K562 (cell line): ENCODE data around the gene PLEK2. TPM values are rescaled to one million over a fixed set of nuclear protein-coding genes. Genes with fewer than 3 reads are reported as not detected.

Experiments
- ATAC-seq: fragments of 200-7000 bp; cut with Tn5 transposase; 3 replicates; pipeline ENCODE4 v1.9.1; 2020; ENCODE audit warnings: moderate library complexity
- BruUV-seq: library from RNA; stranded (reverse); fragments of 400-500 nt; replicated peaks from 2 replicates; lab custom pipeline; 2021; lab: Mats Ljungman, UMichigan
- CTCF ChIA-PET: fragments of 300-600 bp; formaldehyde crosslinking; extraction: SDS; loops from one replicate; lab custom pipeline; 2021; ENCODE audit warnings: low intra/inter-chr PET ratio; lab: Yijun Ruan, JAX
- POLR2A ChIA-PET: fragments of 300-600, 350-650 bp; sonication (Branson Sonifier 250); formaldehyde crosslinking; extraction: SDS; loops from one replicate; lab custom pipeline; 2021; ENCODE audit warnings: antibody characterized with exemption, inconsistent platforms; lab: Yijun Ruan, JAX
- DNase-seq, 4 experiments: peaks; one replicate each; pipeline versions ENCODE4 v3.0.0 to v3.0.0-alpha.2; 2011 to 2018; ENCODE audit warnings: low spot score in 3 of 4, mixed read lengths in 3 of 4; ENCODE audit errors: extremely low read depth in 1 of 4
- FAIRE-seq: peaks from 2 replicates; lab custom pipeline; 2011; peaks lifted over from hg19 to GRCh38; lab: Jason Lieb, UNC
- H2AFZ ChIP-seq: 2 replicates; pipeline ENCODE4 v1.6.0; 2011; ENCODE audit warnings: low read depth, low read length, control low read depth, inconsistent platforms
- H3K27ac ChIP-seq: fragments of 200-600 bp; 3 replicates; pipeline ENCODE4 v1.8.0; 2011; ENCODE audit warnings: low read depth, mild to moderate bottlenecking, control low read depth, inconsistent platforms, low read length, moderate library complexity, mixed read lengths; ENCODE audit errors: extremely low read depth
- H3K27me3 ChIP-seq, 2 experiments: fragments of 300-600 bp in 1 of 2; 2 replicates in 1 of 2; 3 replicates in 1 of 2; pipeline versions ENCODE4 v1.6.0 to v1.8.0; 2011; ENCODE audit warnings: inconsistent platforms in 2 of 2, low read length in 2 of 2, mild to moderate bottlenecking in 1 of 2, mixed read lengths in 1 of 2, moderate library complexity in 1 of 2; ENCODE audit not compliant: control insufficient read depth in 2 of 2, insufficient read depth in 2 of 2
- H3K36me3 ChIP-seq: fragments of 300-600 bp; 3 replicates; pipeline ENCODE4 v1.8.0; 2011; ENCODE audit warnings: mild to moderate bottlenecking, low read length, inconsistent platforms; ENCODE audit not compliant: control insufficient read depth, insufficient read depth
- H3K4me1 ChIP-seq, 2 experiments: fragments of 200-600 bp in 1 of 2; replicated peaks in 1 of 2; 2 replicates in 1 of 2; 3 replicates in 1 of 2; pipeline versions ENCODE4 v1.5.1 to v1.8.0; 2011; ENCODE audit warnings: inconsistent platforms in 2 of 2, low read length in 2 of 2, mild to moderate bottlenecking in 1 of 2, mixed read lengths in 1 of 2, moderate library complexity in 1 of 2; ENCODE audit not compliant: control insufficient read depth in 2 of 2, insufficient read depth in 2 of 2
- H3K4me2 ChIP-seq: 2 replicates; pipeline ENCODE4 v1.6.1; 2011; ENCODE audit warnings: low read length, control low read depth, inconsistent platforms, mixed read lengths; ENCODE audit not compliant: insufficient read depth
- H3K4me3 ChIP-seq: fragments of 200-600 bp; sonication (generic), shearing (Covaris generic); 2 replicates; pipeline ENCODE4 v1.5.1; 2016; ENCODE audit warnings: control low read depth, inconsistent platforms
- H3K79me2 ChIP-seq: fragments of 200-600 bp; 3 replicates; pipeline ENCODE4 v1.8.0; 2011; ENCODE audit warnings: low read length, inconsistent platforms; ENCODE audit not compliant: control insufficient read depth, insufficient read depth
- H3K9ac ChIP-seq, 2 experiments: 2 replicates each; pipeline versions ENCODE4 v1.6.0 to v1.6.1; 2011; ENCODE audit warnings: low read depth in 2 of 2, low read length in 2 of 2, control low read depth in 1 of 2, inconsistent platforms in 1 of 2, mild to moderate bottlenecking in 1 of 2, mixed read lengths in 1 of 2; ENCODE audit not compliant: insufficient read depth in 1 of 2
- H3K9me1 ChIP-seq: one replicate; pipeline ENCODE4 v1.6.0; 2011; ENCODE audit warnings: inconsistent platforms, mild to moderate bottlenecking, low read length, moderate library complexity; ENCODE audit not compliant: control insufficient read depth, insufficient read depth
- H3K9me3 ChIP-seq: replicated peaks from 2 replicates; pipeline ENCODE4 v1.5.1; 2011; ENCODE audit warnings: low read depth, low read length, inconsistent platforms; ENCODE audit not compliant: control insufficient read depth, insufficient read depth
- H4K20me1 ChIP-seq: replicated peaks from 2 replicates; pipeline ENCODE4 v1.6.1; 2011; ENCODE audit warnings: low read length, inconsistent platforms, mixed read lengths; ENCODE audit not compliant: control insufficient read depth, insufficient read depth
- BRF2 ChIP-seq: IDR thresholded peaks from 3 replicates; pipeline ENCODE4 v1.6.1; 2011; ENCODE audit warnings: borderline replicate concordance, mild to moderate bottlenecking; ENCODE audit not compliant: insufficient read length, insufficient read depth
- CAMTA2 ChIP-seq: fragments of 250-450 bp; sonication (Bioruptor Pico); conservative IDR thresholded peaks from 2 replicates; pipeline ENCODE4 v1.5.1; 2022
- TCF15 ChIP-seq: fragments of 250-450 bp; sonication (Bioruptor Pico); IDR thresholded peaks from 2 replicates; pipeline ENCODE4 v1.8.0; 2022; ENCODE audit warnings: moderate library complexity, mild to moderate bottlenecking, inconsistent platforms
- TCFL5 ChIP-seq: fragments of 250-450 bp; sonication (Bioruptor Pico); conservative IDR thresholded peaks from 2 replicates; pipeline ENCODE4 v1.6.1; 2021; ENCODE audit warnings: mild to moderate bottlenecking, moderate library complexity, matching md5 sums
- ZNF239 ChIP-seq: fragments of 250-450 bp; sonication (Bioruptor Pico); IDR thresholded peaks from 2 replicates; pipeline ENCODE4 v1.4.0; 2020; ENCODE audit warnings: mild to moderate bottlenecking
- ZNF740 ChIP-seq, 3 experiments: fragments of 200-800 bp in 1 of 3; sonication (Bioruptor generic) in 1 of 3; sonication (generic) in 1 of 3; formaldehyde crosslinking in 1 of 3; IDR thresholded peaks; 2 replicates each; pipeline versions ENCODE4 v1.6.1 to v1.8.0; 2016 to 2022; ENCODE audit warnings: mild to moderate bottlenecking in 2 of 3, missing compliant biosample characterization in 2 of 3, missing genetic modification characterization in 2 of 3, missing genetic modification reagents in 1 of 3
- WGBS: fragments of 100-300 bp; shearing (Covaris generic); methylation state at CpG from one replicate; pipeline ENCODE4 v1.1.6; 2016; ENCODE audit warnings: low coverage, mixed read lengths; ENCODE audit not compliant: insufficient coverage; ENCODE audit errors: missing lambda C conversion rate; 5-methylcytosine and 5-hydroxymethylcytosine counted together
- in situ Hi-C: fragments of 300-500 bp; cut with MboI; formaldehyde crosslinking; loops from 4 replicates; pipeline ENCODE4 v1.15.0; 2018; ENCODE audit warnings: inconsistent platforms, mixed read lengths
- intact Hi-C: fragments of 100-400 bp; cut with micrococcal nuclease; formaldehyde crosslinking; loops from 2 replicates; pipeline ENCODE4 v1.14.2; 2022
- polyA plus RNA-seq, 8 experiments: library from polyadenylated mRNA; depleted of rRNA in 4 of 8; stranded (reverse) in 5 of 8; unstranded in 3 of 8; fragments of >200 nt; fragmentation: Nextera tagmentation in 2 of 8; fragmentation: Illumina TruSeq in 1 of 8; extraction: Ambion mirVana in 2 of 8; extraction: Trizol in 1 of 8; gene quantifications; 2 replicates each; pipeline versions ENCODE4 v1.2.1 to v1.2.3, GENCODE V29; 2011 to 2014; ENCODE audit warnings: inconsistent platforms in 1 of 8, missing spikeins in 1 of 8
- total RNA-seq, 7 experiments: library from RNA; depleted of rRNA in 6 of 7; stranded (reverse); fragments of >200 nt in 6 of 7; fragmentation: Illumina TruSeq in 2 of 7; extraction: Trizol in 2 of 7; gene quantifications; 2 replicates each; pipeline versions ENCODE4 v1.2.1 to v1.2.3, GENCODE V29; 2011 to 2021; ENCODE audit warnings: low replicate concordance in 1 of 7

Gene PLEK2
- total and polyA plus RNA-seq, 9 of the 15 experiments (the other 6 are each of a cell fraction or from before 2014, with no cell fraction given), result not detected

GRCh38 chr14:67442139-67442906 is 30.4 kb upstream of the PLEK2 start:
- H3K9me3 ChIP-seq, result no peaks in the 10 kb centered on the region
- in situ Hi-C loops, result no loop called here
- no peaks in the 10 kb centered on the region for H3K36me3 ChIP-seq
- BruUV-seq, result no TSS peak
- no peaks in the 10 kb centered on the region for H3K9me1 ChIP-seq
- no peak overlapping the region for H2AFZ ChIP-seq
- 1% methylated on average over 8 of the region's 8 CpGs for WGBS
- no peak overlapping the region for H3K27ac ChIP-seq
- POLR2A ChIA-PET, result interaction anchor here (0.6 to 1.5 kb wide), 2 partner anchors 16 to 71 kb away, joined by 3 to 6 read pairs; no protein-coding TSS in a partner anchor
- no peak overlapping the region for H3K4me2 ChIP-seq
- H4K20me1 ChIP-seq, result no peaks in the 10 kb centered on the region
- H3K4me3 ChIP-seq, result no peak overlapping the region
- peaks cover 3 to 15% of the 10 kb centered on the region in 2 experiments; a peak in 4 of 5 replicates for H3K27me3 ChIP-seq
- H3K9ac ChIP-seq, result no peak overlapping the region
- intact Hi-C loops, result no loop called here
- ATAC-seq (no peak), DNase-seq (no peak), FAIRE-seq (no peak)
- H3K4me1 ChIP-seq, result no peaks in the 10 kb centered on the region; a peak in 3 of 5 replicates
- TF ChIP-seq BRF2 (no peak), ZNF239 (CRISPR knock-in tag) (no peak), CAMTA2 (CRISPR knock-in tag) (no peak), ZNF740 (CRISPR knock-in tag; IDR thresholded peaks at IDR 0.05) (no peak), ZNF740 (tag; IDR thresholded peaks at IDR 0.05) (no peak), TCF15 (no peak), TCFL5 (CRISPR knock-in tag) (no peak)
- CTCF ChIA-PET, result no interaction called here
- no peaks in the 10 kb centered on the region for H3K79me2 ChIP-seq
